Stomach (tissue), 9 donors: ENCODE measurements around the gene BCAR3. TPM values are rescaled to one million over a fixed set of nuclear protein-coding genes. Genes with fewer than 3 reads are reported as not detected.

Experiments used
- DNase-seq, 2 donors: peaks; one replicate each; pipeline versions ENCODE4 v3.0.0 to v3.0.0-alpha.2; 2013 to 2019
- H3K27ac ChIP-seq, 5 donors: fragments of 200-600 bp in 4 of 5; sonication (generic) in 4 of 5; one replicate each; pipeline ENCODE4 v1.5.1; 2013 to 2019; ENCODE audit warnings: mild to moderate bottlenecking in 1 of 5, moderate library complexity in 1 of 5
- H3K27me3 ChIP-seq, 3 donors: fragments of 200-600 bp; sonication (generic); one replicate each; pipeline ENCODE4 v1.5.1; 2017 to 2019; ENCODE audit warnings: mixed run types in 1 of 3
- H3K36me3 ChIP-seq, 4 donors: fragments of 200-600 bp; sonication (generic); 1 replicate in 3 of 4; 2 replicates in 1 of 4; pipeline ENCODE4 v1.5.1; 2016 to 2019
- H3K4me1 ChIP-seq, 4 donors: fragments of 200-600 bp; sonication (generic); one replicate each; pipeline ENCODE4 v1.5.1; 2016 to 2019
- H3K4me3 ChIP-seq, 4 donors: fragments of 200-600 bp; sonication (generic) in 3 of 4; one replicate each; pipeline ENCODE4 v1.5.1; 2016 to 2019; ENCODE audit warnings: mild to moderate bottlenecking in 1 of 4
- H3K9me3 ChIP-seq, 4 donors: fragments of 200-600 bp; sonication (generic); one replicate each; pipeline ENCODE4 v1.5.1; 2016 to 2019
- EP300 ChIP-seq: sonication (generic); formaldehyde crosslinking; IDR thresholded peaks from one replicate; pipeline ENCODE4 v1.6.1; 2017; ENCODE audit warnings: antibody characterized with exemption
- POLR2A ChIP-seq, 4 donors: fragments of 450-650 bp; IDR thresholded peaks; one replicate each; pipeline ENCODE4 v1.6.1; 2016; ENCODE audit warnings: antibody characterized with exemption in 4 of 4, control low read depth in 2 of 4, mild to moderate bottlenecking in 1 of 4, moderate library complexity in 1 of 4
- POLR2AphosphoS5 ChIP-seq, 3 donors: sonication (generic); formaldehyde crosslinking; IDR thresholded peaks; one replicate each; pipeline ENCODE4 v1.6.1; 2016; ENCODE audit warnings: antibody characterized with exemption in 3 of 3
- WGBS, 5 donors: extraction: QIAGEN DNeasy Blood & Tissue Kit in 3 of 5; methylation state at CpG; one replicate each; pipeline versions ENCODE4 v1.1.5 to v1.1.7; 2013 to 2018; 5-methylcytosine and 5-hydroxymethylcytosine counted together
- intact Hi-C: fragments of 100-400 bp; cut with DNase I; formaldehyde crosslinking; loops from one replicate; pipeline ENCODE4 v1.15.1; 2023; ENCODE audit warnings: low total_unique reads
- polyA plus RNA-seq, 3 donors: library from polyadenylated mRNA; stranded (reverse); fragments of 200-250 nt; gene quantifications; one replicate each; pipeline ENCODE4 v1.2.3, GENCODE V29; 2013
- total RNA-seq, 5 donors: library from RNA; depleted of rRNA; stranded (reverse); fragments of >200 nt; gene quantifications; one replicate each; pipeline versions ENCODE4 v1.1.0 to v1.2.3, GENCODE V29; 2014 to 2016
- TF ChIP-seq, protein P1 (sequence below), 7 experiments: fragments of 450-650 bp in 4 of 7; fragments of 200-600 bp in 3 of 7; sonication (generic) in 3 of 7; IDR thresholded peaks; one replicate each; pipeline ENCODE4 v1.5.1; 2016 to 2019; ENCODE audit warnings: antibody characterized with exemption in 7 of 7, control low read depth in 2 of 7, mild to moderate bottlenecking in 1 of 7
- donor health status: healthy with polysubstance abuse.
- donor health status: Bipolar disorder and iron deficiency.
- donor health status: healthy.

The BCAR3 gene
- total and polyA plus RNA-seq, 8 donors, result 5.6 to 28.0 (median 19.3) TPM

DNA sequence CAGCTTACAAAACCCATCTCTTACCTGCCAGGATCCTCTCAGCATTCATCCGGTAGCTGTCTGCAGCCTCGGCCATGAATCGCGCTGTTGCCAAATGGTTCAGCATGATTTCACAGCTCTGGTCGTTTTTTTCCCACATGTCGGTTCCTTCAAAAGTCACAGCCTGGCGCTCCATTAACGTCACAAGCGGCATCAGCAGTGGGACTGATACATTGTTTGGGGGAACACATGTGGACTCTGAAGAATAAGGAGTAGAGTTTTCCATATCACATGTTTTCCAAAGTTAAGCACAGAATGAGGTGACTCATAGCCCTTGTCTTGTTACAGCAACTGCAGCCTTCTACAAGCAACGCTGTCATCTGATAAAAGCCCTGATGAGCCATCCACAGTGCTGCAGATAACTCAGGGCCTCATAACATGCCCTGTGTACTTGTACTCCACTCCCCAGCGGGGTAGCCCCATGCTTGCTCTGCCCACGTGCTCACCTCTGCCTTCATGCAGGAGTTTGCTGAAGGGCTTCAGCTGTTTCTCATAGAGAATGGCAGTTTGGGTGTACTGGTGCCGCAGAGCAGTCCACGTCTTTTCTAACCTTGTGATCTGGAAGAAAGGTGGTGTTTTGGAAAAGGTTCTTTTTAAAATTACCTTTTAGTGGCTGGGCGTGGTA is 114.2 kb downstream of the BCAR3 start:
- intact Hi-C loops, result no loop called here
- TF ChIP-seq EP300, result no peak
- peak in 2 of 3 donors; percentile 7 to 36 for TF ChIP-seq POLR2AphosphoS5 (IDR thresholded peaks at IDR 0.05)
- TF ChIP-seq, protein P1, sequence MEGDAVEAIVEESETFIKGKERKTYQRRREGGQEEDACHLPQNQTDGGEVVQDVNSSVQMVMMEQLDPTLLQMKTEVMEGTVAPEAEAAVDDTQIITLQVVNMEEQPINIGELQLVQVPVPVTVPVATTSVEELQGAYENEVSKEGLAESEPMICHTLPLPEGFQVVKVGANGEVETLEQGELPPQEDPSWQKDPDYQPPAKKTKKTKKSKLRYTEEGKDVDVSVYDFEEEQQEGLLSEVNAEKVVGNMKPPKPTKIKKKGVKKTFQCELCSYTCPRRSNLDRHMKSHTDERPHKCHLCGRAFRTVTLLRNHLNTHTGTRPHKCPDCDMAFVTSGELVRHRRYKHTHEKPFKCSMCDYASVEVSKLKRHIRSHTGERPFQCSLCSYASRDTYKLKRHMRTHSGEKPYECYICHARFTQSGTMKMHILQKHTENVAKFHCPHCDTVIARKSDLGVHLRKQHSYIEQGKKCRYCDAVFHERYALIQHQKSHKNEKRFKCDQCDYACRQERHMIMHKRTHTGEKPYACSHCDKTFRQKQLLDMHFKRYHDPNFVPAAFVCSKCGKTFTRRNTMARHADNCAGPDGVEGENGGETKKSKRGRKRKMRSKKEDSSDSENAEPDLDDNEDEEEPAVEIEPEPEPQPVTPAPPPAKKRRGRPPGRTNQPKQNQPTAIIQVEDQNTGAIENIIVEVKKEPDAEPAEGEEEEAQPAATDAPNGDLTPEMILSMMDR (IDR thresholded peaks at IDR 0.05), result no peak
- Histone ChIP-seq H3K4me1 (peaks cover 0 to 15% (median 8%) of the 10 kb centered on the region in 4 donors), H3K36me3 (peaks cover 25 to 93% (median 88%) of the 10 kb centered on the region in 4 donors), H3K4me3 (no peak overlapping the region), H3K27me3 (no peaks in the 10 kb centered on the region), H3K27ac (peak overlapping the region in 4 of 5 donors; percentile 19 to 63 (median 40)), H3K9me3 (no peaks in the 10 kb centered on the region)
- WGBS, 5 donors, result 79 to 86% (median 82%) methylated on average over 15 of the region's 15 CpGs
- DNase-seq, result peak in 1 of 2 donors; percentile 50

DNA sequence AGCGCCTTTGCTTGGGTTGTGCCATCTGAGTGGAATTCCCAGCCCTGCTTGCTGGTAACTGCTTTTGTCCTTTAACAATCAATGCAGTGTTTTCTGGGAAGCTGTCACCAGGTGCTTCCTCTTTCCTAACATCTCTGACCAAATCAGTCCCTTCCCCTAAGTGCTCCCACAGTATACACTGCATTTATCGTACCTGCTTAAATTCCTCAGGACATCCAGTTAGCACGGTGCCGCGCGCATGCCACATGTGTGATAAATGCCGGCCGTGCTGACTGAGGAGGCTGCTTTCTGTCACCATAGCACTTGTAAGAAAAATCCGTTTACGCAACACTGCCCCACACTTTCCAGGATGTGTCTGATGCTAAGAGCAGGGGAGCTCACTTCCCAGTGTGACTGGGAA is 115.4 kb downstream of the BCAR3 start:
- Histone ChIP-seq H3K4me1 (peaks cover 0 to 15% (median 8%) of the 10 kb centered on the region in 4 donors), H3K27ac (peak overlapping the region in 4 of 5 donors; percentile 21 to 63 (median 42)), H3K27me3 (no peaks in the 10 kb centered on the region), H3K4me3 (no peak overlapping the region), H3K36me3 (peaks cover 16 to 93% (median 87%) of the 10 kb centered on the region in 4 donors), H3K9me3 (no peaks in the 10 kb centered on the region)
- intact Hi-C loops, result no loop called here
- 75 to 87% (median 84%) methylated on average over 10 of the region's 10 CpGs for WGBS, 5 donors
- peak in 1 of 2 donors; percentile 41 for DNase-seq
- no peak for TF ChIP-seq POLR2A (IDR thresholded peaks at IDR 0.05)
- TF ChIP-seq, protein P1 (IDR thresholded peaks at IDR 0.05), result no peak
- peak; percentile 16 for TF ChIP-seq EP300
- TF ChIP-seq POLR2AphosphoS5 (IDR thresholded peaks at IDR 0.05), result peak in 1 of 3 donors; percentile 34

DNA sequence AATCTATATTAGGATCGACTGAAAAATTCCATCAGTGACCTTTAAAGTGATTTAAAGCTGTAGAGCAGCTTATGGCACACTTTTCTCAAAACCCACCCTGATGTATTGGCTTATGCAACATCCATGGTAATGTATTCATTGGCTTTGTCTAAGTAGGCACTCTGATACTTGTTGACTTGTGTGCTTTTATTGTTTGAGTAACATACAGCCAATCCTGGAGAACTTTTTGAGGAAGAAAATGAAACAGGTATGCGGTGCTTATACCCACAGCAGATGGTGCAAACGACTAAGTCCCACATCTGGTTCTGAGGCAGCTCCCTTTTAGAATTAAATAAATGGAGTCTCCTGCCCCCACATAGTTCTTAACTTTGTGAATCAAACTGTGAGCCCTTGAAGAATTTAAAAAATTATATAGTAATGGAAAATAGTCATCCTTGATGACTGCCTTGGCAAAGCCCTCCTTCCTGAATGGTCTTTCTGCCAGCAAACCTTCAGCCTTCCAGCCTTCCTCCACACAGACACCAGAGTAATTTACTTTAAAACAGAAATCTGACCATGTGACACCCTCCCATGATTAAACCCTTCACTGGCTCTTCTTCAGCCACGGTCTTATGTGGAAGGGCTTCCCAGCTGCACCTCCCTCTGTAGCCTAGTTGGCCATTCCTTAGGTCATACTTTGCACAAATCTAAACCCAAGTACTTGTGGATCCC is 116.0 kb downstream of the BCAR3 start:
- peaks cover 14 to 93% (median 87%) of the 10 kb centered on the region in 4 donors for H3K36me3 ChIP-seq
- intact Hi-C loops, result no loop called here
- WGBS, 5 donors, result 57 to 77% (median 65%) methylated on average over 4 of the region's 4 CpGs
- H3K9me3 ChIP-seq, result no peaks in the 10 kb centered on the region
- TF ChIP-seq POLR2AphosphoS5 (IDR thresholded peaks at IDR 0.05) (no peak), EP300 (no peak), POLR2A (IDR thresholded peaks at IDR 0.05) (no peak)
- TF ChIP-seq, protein P1 (IDR thresholded peaks at IDR 0.05), result no peak
- H3K27me3 ChIP-seq, result no peaks in the 10 kb centered on the region
- peaks cover 0 to 15% (median 8%) of the 10 kb centered on the region in 4 donors for H3K4me1 ChIP-seq
- no peak overlapping the region for H3K4me3 ChIP-seq
- peak overlapping the region in 3 of 5 donors; percentile 26 to 63 (median 58) for H3K27ac ChIP-seq
- peak in 1 of 2 donors; percentile 36 for DNase-seq

DNA sequence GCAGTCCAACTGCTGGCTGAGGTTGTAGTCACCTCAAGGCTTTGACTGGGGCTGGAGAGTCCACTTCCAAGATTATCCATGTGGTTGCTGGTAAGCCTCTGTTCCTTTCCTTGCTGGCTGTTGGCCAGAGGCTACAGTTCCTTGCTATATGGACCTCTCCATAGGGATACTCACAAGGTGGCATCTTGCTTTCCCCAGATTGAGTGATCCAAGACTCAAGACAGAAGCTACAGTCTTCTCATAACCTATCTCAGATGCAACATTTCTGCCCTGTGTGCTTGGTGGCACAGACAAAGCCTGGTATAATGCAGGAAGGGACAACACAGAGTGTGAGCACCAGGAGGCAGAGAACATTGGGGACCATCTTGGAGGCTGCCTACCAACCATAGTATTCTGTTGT is 121.9 kb downstream of the BCAR3 start:
- Histone ChIP-seq H3K36me3 (peaks cover 9 to 52% (median 45%) of the 10 kb centered on the region in 4 donors), H3K9me3 (no peaks in the 10 kb centered on the region), H3K4me3 (no peak overlapping the region), H3K27me3 (no peaks in the 10 kb centered on the region), H3K4me1 (peaks cover 10 to 21% (median 18%) of the 10 kb centered on the region in 4 donors), H3K27ac (no peak overlapping the region)
- no peak for TF ChIP-seq EP300
- TF ChIP-seq POLR2A (IDR thresholded peaks at IDR 0.05), result no peak
- no peak for TF ChIP-seq POLR2AphosphoS5 (IDR thresholded peaks at IDR 0.05)
- TF ChIP-seq, protein P1 (IDR thresholded peaks at IDR 0.05), result no peak
- intact Hi-C loops, result no loop called here
- no peak for DNase-seq
